HepG2 (cell line): Measurements from ENCODE around the gene TRMT112. TPM values are rescaled to one million over a fixed set of nuclear protein-coding genes. Genes with fewer than 3 reads are reported as not detected.

Source experiments
- AGO2 ChIP-seq: fragments of 200-400 bp; formaldehyde crosslinking; optimal IDR thresholded peaks from 2 replicates; pipeline ENCODE3; 2017; ENCODE audit warnings: mild to moderate bottlenecking, low read depth, low read length, moderate library complexity
- ATF6 ChIP-seq: sonication (generic); formaldehyde crosslinking; conservative IDR thresholded peaks from 2 replicates; pipeline ENCODE4 v1.4.0; 2020; ENCODE audit warnings: missing genetic modification reagents
- FOSL2 ChIP-seq: sonication (generic); formaldehyde crosslinking; IDR thresholded peaks from 2 replicates; pipeline ENCODE4 v1.4.0; 2020; ENCODE audit warnings: missing genetic modification reagents
- FOXP1 ChIP-seq, 2 experiments: fragments of 450-650 bp in 1 of 2; IDR thresholded peaks; 2 replicates each; pipeline ENCODE4 v1.6.1; 2017 to 2018; ENCODE audit warnings: antibody characterized with exemption in 1 of 2
- HDAC2 ChIP-seq: sonication (generic); formaldehyde crosslinking; IDR thresholded peaks from 2 replicates; pipeline ENCODE4 v1.4.0; 2020; ENCODE audit warnings: missing genetic modification reagents
- HES4 ChIP-seq: sonication (generic); formaldehyde crosslinking; IDR thresholded peaks from 2 replicates; pipeline ENCODE4 v1.9.0; 2021; ENCODE audit warnings: mild to moderate bottlenecking, missing genetic modification reagents, borderline replicate concordance
- HNRNPUL1 ChIP-seq: fragments of 200-400 bp; formaldehyde crosslinking; IDR thresholded peaks from 2 replicates; pipeline ENCODE4 v1.6.1; 2017; ENCODE audit warnings: low read depth, mild to moderate bottlenecking, low read length, moderate library complexity
- HOXA3 ChIP-seq: sonication (generic); formaldehyde crosslinking; IDR thresholded peaks from 2 replicates; pipeline ENCODE4 v1.5.0; 2020; ENCODE audit warnings: missing genetic modification reagents
- KAT8 ChIP-seq: IDR thresholded peaks from 2 replicates; pipeline ENCODE4 v1.6.1; 2016; ENCODE audit warnings: missing genetic modification reagents, missing compliant biosample characterization
- MEF2D ChIP-seq: sonication (generic); formaldehyde crosslinking; IDR thresholded peaks from 2 replicates; pipeline ENCODE4 v1.5.1; 2020; ENCODE audit warnings: mild to moderate bottlenecking, missing genetic modification reagents
- ONECUT2 ChIP-seq: sonication (generic); formaldehyde crosslinking; IDR thresholded peaks from 2 replicates; pipeline ENCODE4 v1.4.0; 2020; ENCODE audit warnings: missing genetic modification reagents
- REXO4 ChIP-seq: sonication (generic); formaldehyde crosslinking; IDR thresholded peaks from 2 replicates; pipeline ENCODE4 v1.8.0; 2022; ENCODE audit warnings: missing genetic modification reagents, mild to moderate bottlenecking, borderline replicate concordance
- ZNF20 ChIP-seq: sonication (generic); formaldehyde crosslinking; IDR thresholded peaks from 2 replicates; pipeline ENCODE4 v1.4.0; 2020; ENCODE audit warnings: mild to moderate bottlenecking, moderate library complexity, missing genetic modification reagents
- polyA plus RNA-seq, 8 experiments: library from polyadenylated mRNA; depleted of rRNA in 3 of 8; stranded (reverse) in 7 of 8; unstranded in 1 of 8; fragments of >200 nt; fragmentation: Illumina TruSeq in 4 of 8; extraction: Trizol in 4 of 8; gene quantifications; 2 replicates each; pipeline versions ENCODE4 v1.2.1 to v1.2.3, GENCODE V29; 2011 to 2016; ENCODE audit warnings: low read depth in 4 of 8, missing spikeins in 1 of 8, mixed read lengths in 1 of 8; ENCODE audit not compliant: insufficient read depth in 1 of 8
- total RNA-seq, 5 experiments: library from RNA; depleted of rRNA; stranded (reverse); fragments of >200 nt; fragmentation: Illumina TruSeq; extraction: Trizol; gene quantifications; 2 replicates each; pipeline ENCODE4 v1.2.3, GENCODE V29; 2016; ENCODE audit warnings: low read depth in 1 of 5
- TF ChIP-seq, protein P1 (sequence below): sonication (generic); formaldehyde crosslinking; IDR thresholded peaks from 2 replicates; pipeline ENCODE4 v1.5.0; 2020; ENCODE audit warnings: missing genetic modification reagents
- TF ChIP-seq, protein P2 (sequence below): sonication (generic); formaldehyde crosslinking; IDR thresholded peaks from one replicate; pipeline ENCODE4 v1.5.1; 2020; ENCODE audit warnings: mild to moderate bottlenecking, missing genetic modification reagents; ENCODE audit errors: not compliant biosample characterization
- TF ChIP-seq, protein P3 (sequence below): IDR thresholded peaks from 2 replicates; pipeline ENCODE4 v1.6.1; 2018; ENCODE audit warnings: missing genetic modification reagents, mild to moderate bottlenecking, missing compliant biosample characterization

The TRMT112 gene
- total and polyA plus RNA-seq, 2 of the 13 experiments (the other 11 are each of a cell fraction or from before 2014, with no cell fraction given) = 186 to 409 TPM

DNA sequence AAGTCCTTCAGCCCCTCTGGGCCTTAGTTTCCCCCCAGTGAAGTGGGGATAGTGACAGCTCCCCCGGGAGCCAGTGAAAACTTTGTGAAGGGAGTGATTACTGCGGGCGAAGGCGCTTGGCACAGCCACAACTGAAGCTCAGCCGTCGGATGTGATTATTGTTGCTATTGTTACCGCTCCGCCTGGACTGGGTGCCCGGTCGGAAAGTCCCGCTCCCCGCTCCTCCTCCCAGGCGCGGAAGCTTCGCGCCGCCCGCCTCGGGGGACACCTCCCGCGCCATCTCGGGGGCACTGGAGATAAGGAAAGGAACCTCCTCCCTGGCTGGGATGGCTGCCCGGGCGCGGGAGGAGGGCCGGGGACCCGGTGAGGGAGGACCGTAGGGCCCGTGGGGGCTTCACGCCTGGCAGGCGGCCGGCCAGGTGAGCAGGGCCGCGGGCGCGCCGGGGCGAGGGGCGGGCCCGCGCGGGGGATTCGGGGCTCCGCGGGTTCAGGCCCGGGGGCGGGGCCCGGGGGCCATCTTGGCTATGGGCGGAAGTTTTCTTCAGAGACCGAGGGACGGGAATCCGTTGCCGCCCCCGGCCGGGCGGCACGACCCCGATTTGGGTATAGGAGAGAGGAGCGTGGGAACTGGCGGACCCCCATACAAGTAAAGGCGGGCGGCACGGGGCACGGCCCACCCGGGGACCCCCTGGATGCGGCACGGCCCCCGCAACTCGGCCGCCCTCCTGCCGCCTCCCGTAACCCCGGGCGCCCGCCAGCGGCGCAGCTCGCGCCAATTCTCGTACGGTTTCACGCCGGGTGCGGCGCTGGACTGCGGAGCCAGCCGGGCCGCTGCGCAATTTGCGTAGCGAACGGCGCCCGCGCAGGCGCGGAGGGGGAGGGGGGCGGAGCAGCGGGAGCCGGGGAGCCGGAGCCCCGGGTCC lies 32.1 kb downstream of the TRMT112 start, which contains the start of gene GPR137 (continued):
- TF ChIP-seq, protein P1, sequence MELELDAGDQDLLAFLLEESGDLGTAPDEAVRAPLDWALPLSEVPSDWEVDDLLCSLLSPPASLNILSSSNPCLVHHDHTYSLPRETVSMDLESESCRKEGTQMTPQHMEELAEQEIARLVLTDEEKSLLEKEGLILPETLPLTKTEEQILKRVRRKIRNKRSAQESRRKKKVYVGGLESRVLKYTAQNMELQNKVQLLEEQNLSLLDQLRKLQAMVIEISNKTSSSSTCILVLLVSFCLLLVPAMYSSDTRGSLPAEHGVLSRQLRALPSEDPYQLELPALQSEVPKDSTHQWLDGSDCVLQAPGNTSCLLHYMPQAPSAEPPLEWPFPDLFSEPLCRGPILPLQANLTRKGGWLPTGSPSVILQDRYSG (CRISPR knock-in tag) = no peak
- TF ChIP-seq, protein P2, sequence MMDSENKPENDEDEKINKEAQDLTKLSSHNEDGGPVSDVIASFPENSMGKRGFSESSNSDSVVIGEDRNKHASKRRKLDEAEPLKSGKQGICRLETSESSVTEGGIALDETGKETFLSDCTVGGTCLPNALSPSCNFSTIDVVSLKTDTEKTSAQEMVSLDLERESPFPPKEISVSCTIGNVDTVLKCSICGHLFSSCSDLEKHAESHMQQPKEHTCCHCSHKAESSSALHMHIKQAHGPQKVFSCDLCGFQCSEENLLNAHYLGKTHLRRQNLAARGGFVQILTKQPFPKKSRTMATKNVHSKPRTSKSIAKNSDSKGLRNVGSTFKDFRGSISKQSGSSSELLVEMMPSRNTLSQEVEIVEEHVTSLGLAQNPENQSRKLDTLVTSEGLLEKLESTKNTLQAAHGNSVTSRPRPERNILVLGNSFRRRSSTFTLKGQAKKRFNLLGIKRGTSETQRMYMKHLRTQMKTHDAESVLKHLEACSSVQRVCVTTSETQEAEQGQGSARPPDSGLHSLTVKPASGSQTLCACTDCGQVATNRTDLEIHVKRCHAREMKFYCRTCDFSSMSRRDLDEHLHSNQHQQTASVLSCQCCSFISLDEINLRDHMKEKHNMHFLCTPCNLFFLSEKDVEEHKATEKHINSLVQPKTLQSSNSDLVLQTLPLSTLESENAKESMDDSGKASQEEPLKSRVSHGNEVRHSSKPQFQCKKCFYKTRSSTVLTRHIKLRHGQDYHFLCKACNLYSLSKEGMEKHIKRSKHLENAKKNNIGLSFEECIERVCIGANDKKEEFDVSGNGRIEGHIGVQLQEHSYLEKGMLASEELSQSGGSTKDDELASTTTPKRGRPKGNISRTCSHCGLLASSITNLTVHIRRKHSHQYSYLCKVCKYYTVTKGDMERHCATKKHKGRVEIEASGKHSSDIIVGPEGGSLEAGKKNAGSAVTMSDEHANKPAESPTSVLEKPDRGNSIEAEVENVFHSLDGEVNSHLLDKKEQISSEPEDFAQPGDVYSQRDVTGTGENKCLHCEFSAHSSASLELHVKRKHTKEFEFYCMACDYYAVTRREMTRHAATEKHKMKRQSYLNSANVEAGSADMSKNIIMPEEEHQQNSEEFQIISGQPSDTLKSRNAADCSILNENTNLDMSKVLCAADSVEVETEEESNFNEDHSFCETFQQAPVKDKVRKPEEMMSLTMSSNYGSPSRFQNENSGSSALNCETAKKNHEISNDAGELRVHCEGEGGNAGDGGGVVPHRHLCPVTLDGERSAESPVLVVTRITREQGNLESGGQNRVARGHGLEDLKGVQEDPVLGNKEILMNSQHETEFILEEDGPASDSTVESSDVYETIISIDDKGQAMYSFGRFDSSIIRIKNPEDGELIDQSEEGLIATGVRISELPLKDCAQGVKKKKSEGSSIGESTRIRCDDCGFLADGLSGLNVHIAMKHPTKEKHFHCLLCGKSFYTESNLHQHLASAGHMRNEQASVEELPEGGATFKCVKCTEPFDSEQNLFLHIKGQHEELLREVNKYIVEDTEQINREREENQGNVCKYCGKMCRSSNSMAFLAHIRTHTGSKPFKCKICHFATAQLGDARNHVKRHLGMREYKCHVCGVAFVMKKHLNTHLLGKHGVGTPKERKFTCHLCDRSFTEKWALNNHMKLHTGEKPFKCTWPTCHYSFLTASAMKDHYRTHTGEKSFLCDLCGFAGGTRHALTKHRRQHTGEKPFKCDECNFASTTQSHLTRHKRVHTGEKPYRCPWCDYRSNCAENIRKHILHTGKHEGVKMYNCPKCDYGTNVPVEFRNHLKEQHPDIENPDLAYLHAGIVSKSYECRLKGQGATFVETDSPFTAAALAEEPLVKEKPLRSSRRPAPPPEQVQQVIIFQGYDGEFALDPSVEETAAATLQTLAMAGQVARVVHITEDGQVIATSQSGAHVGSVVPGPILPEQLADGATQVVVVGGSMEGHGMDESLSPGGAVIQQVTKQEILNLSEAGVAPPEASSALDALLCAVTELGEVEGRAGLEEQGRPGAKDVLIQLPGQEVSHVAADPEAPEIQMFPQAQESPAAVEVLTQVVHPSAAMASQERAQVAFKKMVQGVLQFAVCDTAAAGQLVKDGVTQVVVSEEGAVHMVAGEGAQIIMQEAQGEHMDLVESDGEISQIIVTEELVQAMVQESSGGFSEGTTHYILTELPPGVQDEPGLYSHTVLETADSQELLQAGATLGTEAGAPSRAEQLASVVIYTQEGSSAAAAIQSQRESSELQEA = no peak
- TF ChIP-seq, protein P3, sequence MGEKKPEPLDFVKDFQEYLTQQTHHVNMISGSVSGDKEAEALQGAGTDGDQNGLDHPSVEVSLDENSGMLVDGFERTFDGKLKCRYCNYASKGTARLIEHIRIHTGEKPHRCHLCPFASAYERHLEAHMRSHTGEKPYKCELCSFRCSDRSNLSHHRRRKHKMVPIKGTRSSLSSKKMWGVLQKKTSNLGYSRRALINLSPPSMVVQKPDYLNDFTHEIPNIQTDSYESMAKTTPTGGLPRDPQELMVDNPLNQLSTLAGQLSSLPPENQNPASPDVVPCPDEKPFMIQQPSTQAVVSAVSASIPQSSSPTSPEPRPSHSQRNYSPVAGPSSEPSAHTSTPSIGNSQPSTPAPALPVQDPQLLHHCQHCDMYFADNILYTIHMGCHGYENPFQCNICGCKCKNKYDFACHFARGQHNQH = peak; percentile 21; the same call in 1 of the 2 replicates
- TF ChIP-seq HOXA3 (peak; percentile 56), FOSL2 (CRISPR knock-in tag) (no peak), HNRNPUL1 (peak; percentile 88), REXO4 (CRISPR knock-in tag) (no peak), MEF2D (peak; percentile 5; the same call in 1 of the 2 replicates), AGO2 (peak; percentile 63), FOXP1 (IDR thresholded peaks at IDR 0.05) (no peak), FOXP1 (CRISPR knock-in tag; IDR thresholded peaks at IDR 0.05) (no peak), KAT8 (CRISPR knock-in tag) (0 out of 2 replicates have a peak, but pooled peaks have one; percentile 9), ONECUT2 (CRISPR knock-in tag) (no peak), HDAC2 (CRISPR knock-in tag) (no peak), HES4 (CRISPR knock-in tag) (0 out of 2 replicates have a peak, but pooled peaks have one; percentile 41), ZNF20 (CRISPR knock-in tag) (no peak), ATF6 (CRISPR knock-in tag) (no peak)
